ENCODE measurements around the gene TRPV2.

The TRPV2 gene

GRCh38 chr17:16407911-16408588 lies 7.3 kb upstream of the TRPV2 start:
- DNase-seq = peak; percentile 79

- DNase-seq = no peak
Measured at GRCh38 chr17:16417399-16417798, 2.0 kb downstream of the TRPV2 start.

- DNase-seq = no peak
Measured at GRCh38 chr17:16417896-16418684, 2.7 kb downstream of the TRPV2 start.

- peak; percentile 47 for DNase-seq
Measured at GRCh38 chr17:16418685-16419068, 3.3 kb downstream of the TRPV2 start.

- peak; percentile 87 for DNase-seq
Measured at GRCh38 chr17:16419074-16419928, 3.9 kb downstream of the TRPV2 start.

GRCh38 chr17:16419929-16420271 lies 4.5 kb downstream of the TRPV2 start:
- no peak for DNase-seq

GRCh38 chr17:16422416-16422815 lies 7.0 kb downstream of the TRPV2 start:
- DNase-seq = no peak

GRCh38 chr17:16423226-16423872 lies 8.0 kb downstream of the TRPV2 start:
- DNase-seq = no peak

GRCh38 chr17:16425202-16425601 lies 9.8 kb downstream of the TRPV2 start:
- no peak for DNase-seq

GRCh38 chr17:16425698-16426659 lies 10.6 kb downstream of the TRPV2 start:
- no peak for DNase-seq

GRCh38 chr17:16427020-16427419 lies 11.6 kb downstream of the TRPV2 start:
- DNase-seq = no peak

GRCh38 chr17:16428098-16428882 lies 12.9 kb downstream of the TRPV2 start:
- DNase-seq = no peak

- DNase-seq = no peak
Measured at GRCh38 chr17:16429083-16429482, 13.7 kb downstream of the TRPV2 start.

GRCh38 chr17:16430650-16431049 lies 15.3 kb downstream of the TRPV2 start:
- DNase-seq = no peak

- DNase-seq = no peak
Measured at GRCh38 chr17:16432017-16432416, 16.6 kb downstream of the TRPV2 start.

GRCh38 chr17:16433514-16433913 lies 18.1 kb downstream of the TRPV2 start:
- DNase-seq = no peak

- DNase-seq = no peak
Measured at GRCh38 chr17:16434662-16435061, 19.3 kb downstream of the TRPV2 start.

- DNase-seq = no peak
Measured at GRCh38 chr17:16435925-16436886, 20.8 kb downstream of the TRPV2 start.

GRCh38 chr17:16437083-16437482 lies 21.7 kb downstream of the TRPV2 start:
- DNase-seq = no peak

- DNase-seq = no peak
Measured at GRCh38 chr17:16438173-16438556, 22.8 kb downstream of the TRPV2 start.
